CD4-positive, alpha-beta T cell treated with Interleukin-10 for 1 hour (primary cell): Measurements from ENCODE around the gene NRARP.
A peak's percentile ranks its signal among the peaks of the same experiment; 100 is the strongest.
"Not testable (repeated sequence)": the region's sequence is repeated elsewhere in the genome, so short reads cannot be mapped to it uniquely, and the experiment has no call there.

Source experiments
- DNase-seq: peaks from one replicate; pipeline ENCODE4 v3.0.0-alpha.2; 2020

NRARP gene

GRCh38 chr9:137302118-137302448 is at the start of gene NRARP:
Gene NRARP (minus strand): TSS chr9:137302271. CDS start chr9:137301928, 343 bp downstream.
- DNase-seq, result peak; percentile 93

- DNase-seq, result no peak
Observed at GRCh38 chr9:137350696-137351584, 48.9 kb upstream of the NRARP start.

- DNase-seq, result no peak
Observed at GRCh38 chr9:137349471-137350033, 47.5 kb upstream of the NRARP start.

- no peak for DNase-seq
Observed at GRCh38 chr9:137348769-137349470, 46.8 kb upstream of the NRARP start.

- no peak for DNase-seq
Observed at GRCh38 chr9:137347928-137348327, 45.9 kb upstream of the NRARP start.

GRCh38 chr9:137342482-137342881 is 40.4 kb upstream of the NRARP start:
- DNase-seq, result no peak

- no peak for DNase-seq
Observed at GRCh38 chr9:137341227-137341626, 39.2 kb upstream of the NRARP start.

GRCh38 chr9:137339908-137340462 is 37.9 kb upstream of the NRARP start:
- DNase-seq, result not testable (repeated sequence)

GRCh38 chr9:137339045-137339907 is 37.2 kb upstream of the NRARP start:
- no peak for DNase-seq

- DNase-seq, result no peak
Observed at GRCh38 chr9:137336735-137337134, 34.7 kb upstream of the NRARP start.

- DNase-seq, result no peak
Observed at GRCh38 chr9:137333016-137333671, 31.1 kb upstream of the NRARP start.

- DNase-seq, result no peak
Observed at GRCh38 chr9:137331929-137332328, 29.9 kb upstream of the NRARP start.

GRCh38 chr9:137330689-137331088 is 28.6 kb upstream of the NRARP start:
- DNase-seq, result no peak

- not testable (repeated sequence) for DNase-seq
Observed at GRCh38 chr9:137329590-137329989, 27.5 kb upstream of the NRARP start.

- DNase-seq, result peak; percentile 21
Observed at GRCh38 chr9:137327641-137328550, 25.8 kb upstream of the NRARP start.

GRCh38 chr9:137326445-137327065 is 24.5 kb upstream of the NRARP start:
- DNase-seq, result peak; percentile 36

GRCh38 chr9:137325799-137326198 is 23.7 kb upstream of the NRARP start:
- no peak for DNase-seq

GRCh38 chr9:137325124-137325523 is 23.1 kb upstream of the NRARP start:
- DNase-seq, result no peak

GRCh38 chr9:137323531-137324331 is 21.7 kb upstream of the NRARP start:
- DNase-seq, result no peak
